ENCODE results near the gene PDGFB.

- TF ChIP-seq, protein P1, sequence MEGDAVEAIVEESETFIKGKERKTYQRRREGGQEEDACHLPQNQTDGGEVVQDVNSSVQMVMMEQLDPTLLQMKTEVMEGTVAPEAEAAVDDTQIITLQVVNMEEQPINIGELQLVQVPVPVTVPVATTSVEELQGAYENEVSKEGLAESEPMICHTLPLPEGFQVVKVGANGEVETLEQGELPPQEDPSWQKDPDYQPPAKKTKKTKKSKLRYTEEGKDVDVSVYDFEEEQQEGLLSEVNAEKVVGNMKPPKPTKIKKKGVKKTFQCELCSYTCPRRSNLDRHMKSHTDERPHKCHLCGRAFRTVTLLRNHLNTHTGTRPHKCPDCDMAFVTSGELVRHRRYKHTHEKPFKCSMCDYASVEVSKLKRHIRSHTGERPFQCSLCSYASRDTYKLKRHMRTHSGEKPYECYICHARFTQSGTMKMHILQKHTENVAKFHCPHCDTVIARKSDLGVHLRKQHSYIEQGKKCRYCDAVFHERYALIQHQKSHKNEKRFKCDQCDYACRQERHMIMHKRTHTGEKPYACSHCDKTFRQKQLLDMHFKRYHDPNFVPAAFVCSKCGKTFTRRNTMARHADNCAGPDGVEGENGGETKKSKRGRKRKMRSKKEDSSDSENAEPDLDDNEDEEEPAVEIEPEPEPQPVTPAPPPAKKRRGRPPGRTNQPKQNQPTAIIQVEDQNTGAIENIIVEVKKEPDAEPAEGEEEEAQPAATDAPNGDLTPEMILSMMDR (IDR thresholded peaks at IDR 0.05), result no peak
- no peak for TF ChIP-seq POLR2A (IDR thresholded peaks at IDR 0.05)
Observed at GRCh38 chr22:39229688-39230260, 15.0 kb downstream of the PDGFB start.

All from upper lobe of left lung (tissue), 4 donors.